Measurements from ENCODE around the gene RNF144A.

GRCh38 chr2:6958616-6959235, 41.5 kb downstream of the RNF144A start:
- TF ChIP-seq CTCF (IDR thresholded peaks at IDR 0.05) (no peak), POLR2A (IDR thresholded peaks at IDR 0.05) (no peak)

All from breast epithelium (tissue), 3 donors.